ENCODE data around the gene KIF3A.

The KIF3A gene

GRCh38 chr5:132764051-132764450 lies 26.7 kb upstream of the KIF3A start:
- DNase-seq (ENCODE audit: low spot score), result no peak
- no peak for TF ChIP-seq CTCF (IDR thresholded peaks at IDR 0.05; ENCODE audit: extremely low read depth, missing control alignments)

- no peak for TF ChIP-seq CTCF (IDR thresholded peaks at IDR 0.05; ENCODE audit: extremely low read depth, missing control alignments)
- DNase-seq (ENCODE audit: low spot score), result no peak
Observed at GRCh38 chr5:132763181-132764036, 26.1 kb upstream of the KIF3A start.

DNA sequence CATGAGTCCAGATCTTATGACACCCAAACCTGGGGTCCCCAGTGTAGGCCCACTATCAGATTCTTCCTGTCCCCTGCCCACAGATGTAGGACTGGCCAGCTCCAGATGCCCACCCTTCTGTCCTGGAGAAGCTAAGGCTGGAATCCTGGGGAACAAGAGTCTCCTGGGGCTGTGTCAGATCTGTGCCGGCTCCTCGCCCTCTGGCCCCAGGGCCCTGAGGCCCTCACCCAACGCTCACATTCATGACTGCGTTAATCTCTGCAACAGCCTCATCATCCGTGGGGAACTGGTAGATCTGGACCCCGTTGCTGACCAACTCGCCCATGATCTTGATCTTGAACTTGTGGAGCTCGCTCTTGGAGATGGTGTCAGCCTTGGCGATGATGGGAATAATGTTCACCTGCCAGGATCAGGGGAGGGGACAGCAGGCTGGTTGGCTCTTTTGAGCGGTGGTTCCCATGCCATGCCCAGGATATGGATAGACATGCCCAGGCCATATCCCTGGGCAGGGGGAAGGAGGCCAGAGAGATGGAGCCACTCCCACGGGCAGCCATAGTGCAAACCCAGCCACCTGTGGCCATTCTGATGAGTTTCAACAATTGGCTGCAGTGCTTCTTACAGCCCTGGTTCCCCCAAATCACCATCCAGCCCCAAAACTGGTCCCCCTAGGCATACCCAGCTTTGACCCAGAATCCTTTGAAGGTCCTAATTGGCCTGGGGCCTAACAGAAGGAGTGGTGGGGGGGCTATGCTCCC lies 25.1 kb upstream of the KIF3A start:
- DNase-seq (ENCODE audit: low spot score), result no peak
- no peak for TF ChIP-seq CTCF (IDR thresholded peaks at IDR 0.05; ENCODE audit: extremely low read depth, missing control alignments)

- DNase-seq (ENCODE audit: low spot score), result no peak
- no peak for TF ChIP-seq CTCF (IDR thresholded peaks at IDR 0.05; ENCODE audit: extremely low read depth, missing control alignments)
Observed at GRCh38 chr5:132761321-132762240, 24.2 kb upstream of the KIF3A start.

- no peak for TF ChIP-seq CTCF (IDR thresholded peaks at IDR 0.05; ENCODE audit: extremely low read depth, missing control alignments)
- no peak for DNase-seq (ENCODE audit: low spot score)
Observed at GRCh38 chr5:132760601-132761317, 23.4 kb upstream of the KIF3A start.

DNA sequence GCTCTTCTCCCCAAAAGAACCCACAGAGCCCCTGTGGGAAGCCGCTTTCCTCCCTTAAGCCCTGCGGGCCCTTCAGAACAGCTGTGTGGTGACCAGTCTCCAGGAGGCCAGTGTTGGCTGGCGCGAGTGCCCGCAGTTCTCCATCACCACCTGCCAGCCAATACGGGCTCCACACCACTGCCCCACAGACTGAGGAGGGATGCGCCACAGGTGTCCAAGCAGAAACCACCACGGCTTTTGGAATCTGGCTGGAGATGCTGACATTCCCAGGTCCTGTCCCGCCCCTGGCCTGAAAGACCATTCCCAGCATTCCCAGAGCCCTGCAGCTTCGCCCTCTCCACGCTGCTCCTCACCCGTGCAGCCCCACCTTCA lies 22.7 kb upstream of the KIF3A start:
- TF ChIP-seq CTCF (IDR thresholded peaks at IDR 0.05; ENCODE audit: extremely low read depth, missing control alignments), result no peak
- DNase-seq (ENCODE audit: low spot score), result no peak
